HG03558 (cell line): ENCODE measurements around the gene SUSD1.

Experiments
- ATAC-seq: cut with Tn5 transposase; IDR thresholded peaks from one replicate; pipeline ENCODE4 v1.9.1; 2021; ENCODE audit warnings: moderate number of reproducible peaks; ENCODE audit not compliant: unreplicated experiment; ENCODE audit errors: extremely low read depth

The SUSD1 gene

GRCh38 chr9:112021742-112022141, 153.4 kb downstream of the SUSD1 start:
- ATAC-seq: no peak

GRCh38 chr9:112020680-112021596, 154.2 kb downstream of the SUSD1 start:
- peak; percentile 56 for ATAC-seq

- no peak for ATAC-seq
These were observed 157.2 kb downstream of the SUSD1 start for GRCh38 chr9:112017878-112018277.

- ATAC-seq: no peak
These were observed 159.4 kb downstream of the SUSD1 start for GRCh38 chr9:112015736-112016135.

GRCh38 chr9:112015149-112015548, 159.9 kb downstream of the SUSD1 start:
- ATAC-seq: no peak

- ATAC-seq: no peak
These were observed 161.8 kb downstream of the SUSD1 start for GRCh38 chr9:112013266-112013665.

GRCh38 chr9:112012026-112012902, 162.8 kb downstream of the SUSD1 start:
- peak; percentile 51 for ATAC-seq

- no peak for ATAC-seq
These were observed 164.0 kb downstream of the SUSD1 start for GRCh38 chr9:112011051-112011620.

- ATAC-seq: no peak
These were observed 164.6 kb downstream of the SUSD1 start for GRCh38 chr9:112010537-112010936.

GRCh38 chr9:112009656-112010055, 165.4 kb downstream of the SUSD1 start:
- no peak for ATAC-seq

GRCh38 chr9:112007575-112008240, 167.4 kb downstream of the SUSD1 start:
- ATAC-seq: no peak

- ATAC-seq: no peak
These were observed 168.6 kb downstream of the SUSD1 start for GRCh38 chr9:112006361-112007020.

GRCh38 chr9:112005939-112006338, 169.2 kb downstream of the SUSD1 start:
- ATAC-seq: no peak

- ATAC-seq: no peak
These were observed 171.6 kb downstream of the SUSD1 start for GRCh38 chr9:112003538-112003937.

GRCh38 chr9:112002847-112003457, 172.1 kb downstream of the SUSD1 start:
- no peak for ATAC-seq

GRCh38 chr9:112002131-112002846, 172.8 kb downstream of the SUSD1 start:
- ATAC-seq: no peak

GRCh38 chr9:112000743-112001142, 174.4 kb downstream of the SUSD1 start:
- no peak for ATAC-seq

GRCh38 chr9:111999319-111999718, 175.8 kb downstream of the SUSD1 start:
- no peak for ATAC-seq

GRCh38 chr9:111997831-111998230, 177.3 kb downstream of the SUSD1 start:
- no peak for ATAC-seq
